AG04449 (cell line): ENCODE data around the gene EPB41.

Source experiments
- CTCF ChIA-PET: fragments of 350-600 bp; formaldehyde crosslinking; extraction: SDS; loops from one replicate; lab custom pipeline; 2021; ENCODE audit warnings: antibody characterized with exemption; lab: Yijun Ruan, JAX
- POLR2A ChIA-PET: fragments of 400-600, 350-600 bp; formaldehyde crosslinking; extraction: SDS; loops from one replicate; lab custom pipeline; 2020; ENCODE audit warnings: antibody characterized with exemption, inconsistent platforms; lab: Yijun Ruan, JAX
- DNase-seq: peaks from one replicate; pipeline ENCODE4 v3.0.0-alpha.2; 2010; ENCODE audit warnings: low read depth, low spot score
- H3K4me3 ChIP-seq: 2 replicates; pipeline ENCODE4 v1.5.1; 2011; ENCODE audit warnings: low read depth, mild to moderate bottlenecking, control low read depth, low read length
- TF ChIP-seq, protein P1 (sequence below): IDR thresholded peaks from one replicate; pipeline ENCODE4 v1.5.1; 2011; ENCODE audit warnings: mild to moderate bottlenecking, moderate library complexity, low read length, control low read depth, inconsistent platforms; ENCODE audit not compliant: insufficient read depth; ENCODE audit errors: missing control alignments

Gene EPB41

GRCh38 chr1:28983509-28984310, 69.3 kb downstream of the EPB41 start:
- ChIA-PET POLR2A (no interaction called here), CTCF (no interaction called here)
- H3K4me3 ChIP-seq = no peak overlapping the region
- no peak for DNase-seq
- TF ChIP-seq, protein P1, sequence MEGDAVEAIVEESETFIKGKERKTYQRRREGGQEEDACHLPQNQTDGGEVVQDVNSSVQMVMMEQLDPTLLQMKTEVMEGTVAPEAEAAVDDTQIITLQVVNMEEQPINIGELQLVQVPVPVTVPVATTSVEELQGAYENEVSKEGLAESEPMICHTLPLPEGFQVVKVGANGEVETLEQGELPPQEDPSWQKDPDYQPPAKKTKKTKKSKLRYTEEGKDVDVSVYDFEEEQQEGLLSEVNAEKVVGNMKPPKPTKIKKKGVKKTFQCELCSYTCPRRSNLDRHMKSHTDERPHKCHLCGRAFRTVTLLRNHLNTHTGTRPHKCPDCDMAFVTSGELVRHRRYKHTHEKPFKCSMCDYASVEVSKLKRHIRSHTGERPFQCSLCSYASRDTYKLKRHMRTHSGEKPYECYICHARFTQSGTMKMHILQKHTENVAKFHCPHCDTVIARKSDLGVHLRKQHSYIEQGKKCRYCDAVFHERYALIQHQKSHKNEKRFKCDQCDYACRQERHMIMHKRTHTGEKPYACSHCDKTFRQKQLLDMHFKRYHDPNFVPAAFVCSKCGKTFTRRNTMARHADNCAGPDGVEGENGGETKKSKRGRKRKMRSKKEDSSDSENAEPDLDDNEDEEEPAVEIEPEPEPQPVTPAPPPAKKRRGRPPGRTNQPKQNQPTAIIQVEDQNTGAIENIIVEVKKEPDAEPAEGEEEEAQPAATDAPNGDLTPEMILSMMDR = no peak

DNA sequence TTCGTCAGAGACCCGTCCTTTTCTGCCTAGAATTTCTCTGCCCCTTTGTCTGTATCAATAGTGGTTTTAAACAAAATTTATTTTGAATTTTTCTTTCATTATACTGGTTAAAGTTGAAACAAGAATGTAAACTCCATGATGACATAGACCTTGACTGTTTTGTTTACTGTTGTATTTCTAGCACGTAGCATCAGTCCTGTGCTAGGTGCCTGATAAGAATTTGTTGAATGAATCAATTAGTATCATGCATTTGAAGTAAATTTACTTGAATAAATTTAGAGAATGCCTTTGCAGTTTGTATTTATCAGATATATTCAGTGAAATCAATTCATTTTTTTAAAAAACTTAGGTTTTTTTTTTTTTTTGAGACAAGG, 69.9 kb downstream of the EPB41 start:
- H3K4me3 ChIP-seq = no peak overlapping the region
- TF ChIP-seq, protein P1 = no peak
- CTCF ChIA-PET = interaction anchor here (2.9 kb wide), 1 partner anchor 49 kb away, joined by 10 read pairs; no protein-coding TSS in a partner anchor
- POLR2A ChIA-PET = no interaction called here
- no peak for DNase-seq

DNA sequence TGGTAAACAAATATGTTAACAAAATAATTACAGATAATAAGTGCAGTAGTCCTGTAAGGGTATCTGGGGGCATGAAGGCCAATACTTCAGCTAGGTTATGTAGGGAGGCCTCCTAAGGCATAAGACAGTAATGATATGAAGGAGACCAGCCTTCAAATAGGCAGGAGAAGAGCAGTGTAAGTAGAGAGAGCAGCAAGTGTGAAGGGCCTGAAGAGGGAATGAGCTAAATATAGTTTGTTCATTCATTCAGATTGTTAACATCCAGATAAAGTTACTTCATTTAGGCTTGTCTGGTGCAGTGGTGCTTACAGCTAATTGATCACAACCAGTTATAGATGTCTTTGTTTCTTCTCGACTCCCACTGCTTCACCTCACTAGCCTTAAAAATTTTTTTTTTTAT, 71.1 kb downstream of the EPB41 start:
- TF ChIP-seq, protein P1 = no peak
- ChIA-PET POLR2A (no interaction called here), CTCF (interaction anchor here (2.9 kb wide), 1 partner anchor 48 kb away, joined by 10 read pairs; no protein-coding TSS in a partner anchor)
- no peak for DNase-seq
- H3K4me3 ChIP-seq = no peak overlapping the region

DNA sequence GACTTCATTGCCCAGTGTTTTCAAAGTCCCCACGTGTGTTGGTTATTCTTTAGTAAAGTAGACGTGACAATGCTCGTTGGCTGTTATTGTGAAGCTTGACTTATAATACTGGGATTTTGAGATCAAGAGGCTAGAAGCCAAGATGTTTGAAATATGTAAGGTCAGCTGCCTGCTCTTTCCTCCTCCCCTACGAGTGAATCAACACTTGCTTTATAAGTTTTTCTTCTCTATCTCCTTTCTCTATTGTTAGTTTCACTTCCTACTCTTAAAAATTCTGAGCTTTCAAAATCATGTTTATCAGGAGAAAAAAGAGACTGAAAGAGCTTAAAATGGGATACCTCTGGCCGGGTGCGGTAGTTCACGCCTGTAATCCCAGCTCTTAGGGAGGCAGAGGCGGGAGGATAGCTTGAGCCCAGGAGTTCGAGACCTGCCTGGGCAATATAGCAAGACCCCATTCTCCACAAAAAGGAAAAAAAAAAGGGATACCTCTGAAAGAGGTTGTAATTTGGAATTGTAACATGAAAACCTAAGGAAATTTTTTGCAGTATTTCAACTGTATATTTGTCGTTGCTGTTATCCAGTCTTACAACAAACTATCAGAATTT, 72.0 kb downstream of the EPB41 start:
- no peak for DNase-seq
- ChIA-PET CTCF (interaction anchor here (1.2 to 2.9 kb wide), 2 partner anchors 33 to 47 kb away, joined by 3 to 10 read pairs; no protein-coding TSS in a partner anchor), POLR2A (no interaction called here)
- TF ChIP-seq, protein P1 = no peak
- no peak overlapping the region for H3K4me3 ChIP-seq

DNA sequence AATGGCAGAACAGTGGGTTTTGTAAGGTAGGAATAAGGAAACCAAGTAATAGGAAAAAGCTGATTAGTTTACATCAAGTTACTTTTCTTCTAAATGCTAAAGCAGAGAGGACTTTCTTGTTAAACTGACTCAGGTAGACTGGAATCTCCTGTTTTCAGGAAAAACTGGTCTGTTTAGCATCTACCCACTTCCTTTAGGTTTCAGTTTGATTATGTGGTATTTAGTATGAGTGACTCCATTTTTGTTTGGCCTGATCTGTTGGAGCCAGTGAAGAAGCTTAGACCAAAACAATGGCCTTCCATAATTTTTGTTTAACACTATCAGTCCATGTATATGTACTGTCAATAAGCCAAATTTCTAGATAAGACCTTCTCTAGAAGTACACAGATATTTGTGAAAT, 88.4 kb downstream of the EPB41 start:
- TF ChIP-seq, protein P1 = no peak
- no peak overlapping the region for H3K4me3 ChIP-seq
- ChIA-PET CTCF (interaction anchor here (1.0 to 1.8 kb wide), 5 partner anchors 9 to 126 kb away, joined by 3 to 7 read pairs (median 3); no protein-coding TSS in a partner anchor), POLR2A (no interaction called here)
- no peak for DNase-seq

DNA sequence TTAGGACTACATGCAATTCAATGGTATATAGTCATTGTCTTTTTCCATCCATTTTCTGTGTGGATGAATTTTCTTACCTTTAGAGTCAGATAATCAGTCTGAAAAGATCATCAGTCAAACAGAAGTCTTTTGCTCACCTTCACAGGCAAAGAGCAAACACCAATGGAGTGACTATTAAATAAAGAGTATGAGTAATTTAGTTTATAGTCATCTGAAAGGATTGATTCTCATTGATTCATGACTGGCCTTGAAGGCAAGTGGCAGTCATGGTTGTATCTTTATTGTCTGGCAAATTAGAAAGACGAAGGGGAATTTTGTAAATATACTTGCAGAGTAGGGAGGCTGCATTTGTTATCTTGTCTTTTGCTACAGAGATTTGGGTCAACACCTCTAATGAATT, 89.9 kb downstream of the EPB41 start:
- TF ChIP-seq, protein P1 = no peak
- ChIA-PET POLR2A (no interaction called here), CTCF (interaction anchor here (1.5 kb wide), 1 partner anchor 30 kb away, joined by 5 read pairs; no protein-coding TSS in a partner anchor)
- no peak for DNase-seq
- no peak overlapping the region for H3K4me3 ChIP-seq
